Neural progenitor cell (in vitro differentiated cells): Measurements from ENCODE around the gene NR1D2. TPM values are rescaled to one million over a fixed set of nuclear protein-coding genes. Genes with fewer than 3 reads are reported as not detected.

Experiments
- DNase-seq: peaks from one replicate; pipeline ENCODE4 v3.0.0-alpha.2; 2016; ENCODE audit warnings: low spot score
- H2AFZ ChIP-seq: fragments of 200-600 bp; sonication (generic); replicated peaks from 2 replicates; pipeline ENCODE4 v1.6.1; 2016; ENCODE audit warnings: antibody characterized with exemption
- H3F3A ChIP-seq: fragments of 200-600 bp; sonication (generic); 2 replicates; pipeline ENCODE4 v1.6.1; 2016; ENCODE audit warnings: antibody characterized with exemption, low read depth
- H3K27ac ChIP-seq: fragments of 200-600 bp; sonication (generic); 2 replicates; pipeline ENCODE4 v1.5.1; 2016; ENCODE audit warnings: mild to moderate bottlenecking
- H3K27me3 ChIP-seq: fragments of 200-600 bp; sonication (generic); 2 replicates; pipeline ENCODE4 v1.6.1; 2016; ENCODE audit warnings: mild to moderate bottlenecking, moderate library complexity
- H3K36me3 ChIP-seq: fragments of 200-600 bp; sonication (generic); 2 replicates; pipeline ENCODE4 v1.5.1; 2016
- H3K4me1 ChIP-seq: fragments of 200-600 bp; sonication (generic); 2 replicates; pipeline ENCODE4 v1.6.1; 2016; ENCODE audit warnings: mixed run types
- H3K4me2 ChIP-seq: fragments of 200-600 bp; sonication (generic); 2 replicates; pipeline ENCODE4 v1.6.1; 2016
- H3K4me3 ChIP-seq: fragments of 200-600 bp; sonication (generic); 2 replicates; pipeline ENCODE4 v1.5.1; 2016
- H3K79me2 ChIP-seq: fragments of 200-600 bp; sonication (generic); 2 replicates; pipeline ENCODE4 v1.6.1; 2016; ENCODE audit warnings: low read depth
- H3K9ac ChIP-seq: fragments of 200-600 bp; sonication (generic); 2 replicates; pipeline ENCODE4 v1.6.1; 2016
- H3K9me3 ChIP-seq: fragments of 200-600 bp; sonication (generic); 2 replicates; pipeline ENCODE4 v1.5.1; 2016; ENCODE audit warnings: low read depth
- H4K20me1 ChIP-seq: fragments of 200-600 bp; sonication (generic); 2 replicates; pipeline ENCODE4 v1.6.1; 2016; ENCODE audit warnings: low read depth
- H3K27ac Mint-ChIP-seq: 3 replicates; pipeline ENCODE4 v1.8.0; 2021; ENCODE audit warnings: mixed read lengths
- H3K27me3 Mint-ChIP-seq: 2 replicates; pipeline ENCODE4 v1.8.0; 2022; ENCODE audit warnings: low read depth, mild to moderate bottlenecking, inconsistent platforms, moderate library complexity, mixed read lengths; ENCODE audit not compliant: insufficient read depth
- H3K36me3 Mint-ChIP-seq: 3 replicates; pipeline ENCODE4 v1.8.0; 2021; ENCODE audit warnings: mixed read lengths
- H3K4me1 Mint-ChIP-seq: 3 replicates; pipeline ENCODE4 v1.8.0; 2021; ENCODE audit warnings: mixed read lengths
- H3K4me3 Mint-ChIP-seq: 3 replicates; pipeline ENCODE4 v1.8.0; 2021; ENCODE audit warnings: mild to moderate bottlenecking, moderate library complexity, mixed read lengths
- H3K9me3 Mint-ChIP-seq: 3 replicates; pipeline ENCODE4 v1.8.0; 2020; ENCODE audit warnings: mixed read lengths
- EZH2 ChIP-seq: fragments of 200-600 bp; sonication (generic); IDR thresholded peaks from 2 replicates; pipeline ENCODE4 v1.6.1; 2017; ENCODE audit warnings: antibody characterized with exemption, mild to moderate bottlenecking, moderate library complexity
- EZH2phosphoT487 ChIP-seq: fragments of 200-600 bp; sonication (generic); IDR thresholded peaks from 2 replicates; pipeline ENCODE4 v1.6.1; 2017; ENCODE audit warnings: antibody characterized with exemption
- total RNA-seq: library from RNA; depleted of rRNA; stranded (reverse); fragments of >200 nt; gene quantifications from 2 replicates; pipeline ENCODE4 v1.2.3, GENCODE V29; 2015; ENCODE audit warnings: low replicate concordance
- TF ChIP-seq, protein P1 (sequence below): fragments of 200-600 bp; sonication (generic); IDR thresholded peaks from 2 replicates; pipeline ENCODE4 v1.5.1; 2017; ENCODE audit warnings: antibody characterized with exemption, mild to moderate bottlenecking

NR1D2 gene
- total RNA-seq, 1 donor from 2014 or later = 43.7 TPM

DNA sequence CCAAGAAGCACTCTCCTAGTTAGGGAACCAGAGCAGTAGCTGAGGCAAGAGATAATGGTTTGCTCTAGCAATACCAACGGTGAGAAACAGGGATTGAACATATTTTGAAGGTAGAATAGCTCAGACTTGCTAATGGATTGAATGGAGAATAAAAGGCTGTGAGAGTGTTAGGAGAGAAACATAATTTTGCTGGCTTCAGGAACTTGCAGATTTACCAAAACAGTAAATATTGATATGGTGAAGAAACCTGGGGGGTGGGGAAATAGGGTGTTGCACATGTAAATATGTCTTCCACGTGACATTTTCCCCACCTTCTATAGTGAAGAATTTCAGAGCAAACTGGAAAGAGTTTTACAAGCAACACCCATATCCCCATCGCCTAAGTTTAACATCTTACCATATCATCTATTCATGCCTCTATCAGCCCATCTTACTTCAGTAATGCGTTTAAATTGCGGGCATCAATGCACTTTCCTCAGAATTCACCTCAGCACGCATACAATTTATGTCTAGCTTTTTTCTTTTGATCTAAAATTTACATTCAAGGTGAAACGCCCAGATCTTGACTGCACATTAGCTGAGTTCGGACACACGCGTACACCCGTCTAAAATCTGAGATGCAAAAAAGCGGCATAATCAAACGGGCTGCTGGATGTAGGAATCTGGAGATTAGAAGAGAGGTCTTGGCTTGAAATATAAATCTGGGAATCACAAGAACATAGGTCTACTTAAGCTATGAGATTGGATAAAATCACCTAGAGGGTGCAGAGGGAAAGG, 891 bp upstream of the NR1D2 start:
- no peak for TF ChIP-seq EZH2
- TF ChIP-seq, protein P1, sequence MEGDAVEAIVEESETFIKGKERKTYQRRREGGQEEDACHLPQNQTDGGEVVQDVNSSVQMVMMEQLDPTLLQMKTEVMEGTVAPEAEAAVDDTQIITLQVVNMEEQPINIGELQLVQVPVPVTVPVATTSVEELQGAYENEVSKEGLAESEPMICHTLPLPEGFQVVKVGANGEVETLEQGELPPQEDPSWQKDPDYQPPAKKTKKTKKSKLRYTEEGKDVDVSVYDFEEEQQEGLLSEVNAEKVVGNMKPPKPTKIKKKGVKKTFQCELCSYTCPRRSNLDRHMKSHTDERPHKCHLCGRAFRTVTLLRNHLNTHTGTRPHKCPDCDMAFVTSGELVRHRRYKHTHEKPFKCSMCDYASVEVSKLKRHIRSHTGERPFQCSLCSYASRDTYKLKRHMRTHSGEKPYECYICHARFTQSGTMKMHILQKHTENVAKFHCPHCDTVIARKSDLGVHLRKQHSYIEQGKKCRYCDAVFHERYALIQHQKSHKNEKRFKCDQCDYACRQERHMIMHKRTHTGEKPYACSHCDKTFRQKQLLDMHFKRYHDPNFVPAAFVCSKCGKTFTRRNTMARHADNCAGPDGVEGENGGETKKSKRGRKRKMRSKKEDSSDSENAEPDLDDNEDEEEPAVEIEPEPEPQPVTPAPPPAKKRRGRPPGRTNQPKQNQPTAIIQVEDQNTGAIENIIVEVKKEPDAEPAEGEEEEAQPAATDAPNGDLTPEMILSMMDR = no peak
- no peak for TF ChIP-seq EZH2phosphoT487
- no peak for DNase-seq
- peaks cover 12% of the 10 kb centered on the region for H3K27me3 Mint-ChIP-seq
- Histone ChIP-seq H3K79me2 (peaks cover 30% of the 10 kb centered on the region), H4K20me1 (no peaks in the 10 kb centered on the region), H3K36me3 (no peaks in the 10 kb centered on the region), H3F3A (peaks cover 34% of the 10 kb centered on the region), H3K4me3 (peak overlapping the region; percentile 77), H3K4me2 (peak overlapping the region; percentile 98), H3K27ac (peak overlapping the region; percentile 100), H3K9me3 (no peaks in the 10 kb centered on the region), H2AFZ (peak overlapping the region; percentile 21), H3K4me1 (peaks cover 22% of the 10 kb centered on the region), H3K9ac (peak overlapping the region; percentile 76), H3K27me3 (no peaks in the 10 kb centered on the region)
- H3K4me3 Mint-ChIP-seq = peak overlapping the region; percentile 90
- peaks cover 24% of the 10 kb centered on the region for H3K4me1 Mint-ChIP-seq
- peak overlapping the region; percentile 95 for H3K27ac Mint-ChIP-seq
- peaks cover 3% of the 10 kb centered on the region for H3K36me3 Mint-ChIP-seq
- H3K9me3 Mint-ChIP-seq = peaks cover 1% of the 10 kb centered on the region

DNA sequence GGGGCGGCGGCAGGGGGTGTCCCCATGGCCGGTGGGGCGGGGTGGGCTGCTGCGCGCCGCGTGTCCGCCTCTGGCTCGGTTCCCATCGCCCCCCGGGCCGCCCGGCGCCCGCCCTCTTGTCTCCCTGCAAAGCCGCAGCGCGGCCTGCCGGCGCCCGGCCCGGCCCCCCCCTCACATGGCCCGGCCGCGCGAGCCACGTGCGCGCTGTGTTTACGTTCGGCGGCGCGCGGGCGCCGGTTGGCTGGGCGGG, 502 bp downstream of the NR1D2 start:
- no peak for DNase-seq
- H3F3A ChIP-seq = peaks cover 34% of the 10 kb centered on the region
- Mint-ChIP-seq H3K9me3 (peaks cover 1% of the 10 kb centered on the region), H3K4me1 (peaks cover 24% of the 10 kb centered on the region), H3K27ac (no peak overlapping the region), H3K4me3 (peak overlapping the region; percentile 69), H3K27me3 (peaks cover 12% of the 10 kb centered on the region), H3K36me3 (peaks cover 5% of the 10 kb centered on the region)
- H3K9ac ChIP-seq = peak overlapping the region; percentile 90
- no peak overlapping the region for H2AFZ ChIP-seq
- H3K36me3 ChIP-seq = no peaks in the 10 kb centered on the region
- peaks cover 6% of the 10 kb centered on the region for H4K20me1 ChIP-seq
- no peaks in the 10 kb centered on the region for H3K9me3 ChIP-seq
- no peaks in the 10 kb centered on the region for H3K27me3 ChIP-seq
- H3K79me2 ChIP-seq = peaks cover 44% of the 10 kb centered on the region
- H3K27ac ChIP-seq = peak overlapping the region; percentile 100
- no peak for TF ChIP-seq EZH2
- H3K4me1 ChIP-seq = peaks cover 22% of the 10 kb centered on the region
- peak overlapping the region; percentile 72 for H3K4me2 ChIP-seq
- peak overlapping the region; percentile 77 for H3K4me3 ChIP-seq

DNA sequence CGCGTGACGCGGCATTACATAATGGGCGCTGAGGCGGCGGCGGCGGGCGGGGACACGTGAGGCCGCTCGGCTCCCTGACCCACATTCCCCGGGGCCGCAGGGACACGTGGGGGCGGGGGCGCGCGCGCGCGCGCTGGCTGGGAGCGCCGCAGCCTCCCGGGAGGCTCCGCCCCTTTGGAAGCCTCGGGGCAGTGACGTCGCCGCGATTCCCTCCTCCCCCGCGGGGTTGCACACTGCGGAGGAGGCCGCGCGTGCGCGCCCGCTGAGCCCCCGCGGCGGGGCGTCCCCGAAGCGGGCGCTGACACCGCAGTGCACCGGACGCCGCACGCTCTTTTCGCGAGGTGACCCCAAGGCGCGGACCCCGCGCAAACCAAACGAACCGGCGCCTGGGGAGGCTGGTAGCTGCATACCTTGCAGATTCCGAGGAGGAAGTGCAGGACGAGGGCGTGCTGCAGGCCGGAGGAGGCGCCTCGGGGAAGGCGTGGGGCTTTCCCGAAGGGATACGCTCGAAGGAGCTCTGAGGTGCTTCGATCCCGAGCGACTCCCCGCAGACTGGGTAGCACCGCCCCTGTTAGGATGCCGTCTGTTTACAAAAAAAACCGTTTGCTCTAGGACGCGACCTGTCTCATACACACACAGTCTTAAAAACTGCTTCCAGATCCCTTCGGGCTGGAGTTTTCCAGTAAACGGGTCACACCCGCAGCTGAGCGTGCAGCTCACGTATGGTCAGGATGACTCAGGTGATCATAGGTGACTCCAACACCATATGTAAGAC, 1.0 kb downstream of the NR1D2 start:
- peaks cover 6% of the 10 kb centered on the region for H4K20me1 ChIP-seq
- Mint-ChIP-seq H3K4me3 (peak overlapping the region; percentile 96), H3K36me3 (peaks cover 5% of the 10 kb centered on the region), H3K9me3 (peaks cover 1% of the 10 kb centered on the region), H3K27ac (peak overlapping the region; percentile 98), H3K4me1 (peaks cover 24% of the 10 kb centered on the region), H3K27me3 (peaks cover 11% of the 10 kb centered on the region)
- peaks cover 49% of the 10 kb centered on the region for H3K79me2 ChIP-seq
- peak overlapping the region; percentile 69 for H3K9ac ChIP-seq
- no peaks in the 10 kb centered on the region for H3K36me3 ChIP-seq
- peaks cover 34% of the 10 kb centered on the region for H3F3A ChIP-seq
- peak overlapping the region; percentile 86 for H3K4me2 ChIP-seq
- H2AFZ ChIP-seq = peak overlapping the region; percentile 23
- peak overlapping the region; percentile 77 for H3K4me3 ChIP-seq
- DNase-seq = peak; percentile 99
- no peaks in the 10 kb centered on the region for H3K9me3 ChIP-seq
- H3K27me3 ChIP-seq = no peaks in the 10 kb centered on the region
- peaks cover 22% of the 10 kb centered on the region for H3K4me1 ChIP-seq
- TF ChIP-seq, protein P1 = no peak
- TF ChIP-seq EZH2phosphoT487 (no peak), EZH2 (no peak)
- peak overlapping the region; percentile 100 for H3K27ac ChIP-seq
